ENCODE measurements around the gene ELAVL3.

DNA sequence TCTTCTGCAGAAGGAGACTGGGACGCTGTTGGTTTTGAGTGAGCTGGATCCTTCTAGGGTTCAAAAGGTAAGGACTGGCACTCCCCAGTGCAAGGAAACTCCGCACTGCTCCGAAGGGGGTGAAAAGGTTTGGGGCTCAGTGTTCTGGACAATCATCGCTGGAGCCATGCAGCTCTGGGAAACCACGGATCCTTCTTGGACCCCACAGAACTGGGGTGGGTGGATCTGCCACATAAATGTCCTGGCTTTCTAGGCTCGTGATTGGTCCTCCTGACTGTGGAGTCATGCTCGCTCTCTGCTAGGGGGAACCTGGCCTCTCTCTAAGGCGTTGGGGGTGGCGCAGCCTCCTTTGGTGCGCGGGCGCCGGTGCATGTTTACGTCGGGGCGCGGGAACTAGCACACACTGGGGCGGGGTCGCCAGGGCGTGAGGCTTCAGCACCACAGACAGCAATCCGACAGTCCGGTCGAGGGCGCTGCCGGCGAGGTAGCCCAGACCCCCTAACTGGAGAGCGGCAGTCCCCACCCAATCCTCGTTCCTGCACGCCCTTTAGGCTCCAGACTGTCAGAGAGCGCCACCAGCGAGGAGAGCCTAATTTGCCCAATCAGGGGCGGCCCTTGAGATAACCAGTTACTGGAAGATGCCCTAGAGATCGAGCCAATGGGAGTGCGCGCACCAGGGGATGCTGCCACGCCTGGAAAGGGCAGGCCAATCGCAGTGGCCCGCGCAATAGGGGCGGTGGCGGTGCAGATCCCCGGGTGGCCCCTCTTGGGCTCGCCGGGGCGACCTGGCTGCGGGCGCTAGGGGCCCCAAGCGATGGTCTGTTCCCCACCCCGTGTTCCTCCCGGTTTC lies 913 bp upstream of the ELAVL3 start:
- TF ChIP-seq, protein P1, sequence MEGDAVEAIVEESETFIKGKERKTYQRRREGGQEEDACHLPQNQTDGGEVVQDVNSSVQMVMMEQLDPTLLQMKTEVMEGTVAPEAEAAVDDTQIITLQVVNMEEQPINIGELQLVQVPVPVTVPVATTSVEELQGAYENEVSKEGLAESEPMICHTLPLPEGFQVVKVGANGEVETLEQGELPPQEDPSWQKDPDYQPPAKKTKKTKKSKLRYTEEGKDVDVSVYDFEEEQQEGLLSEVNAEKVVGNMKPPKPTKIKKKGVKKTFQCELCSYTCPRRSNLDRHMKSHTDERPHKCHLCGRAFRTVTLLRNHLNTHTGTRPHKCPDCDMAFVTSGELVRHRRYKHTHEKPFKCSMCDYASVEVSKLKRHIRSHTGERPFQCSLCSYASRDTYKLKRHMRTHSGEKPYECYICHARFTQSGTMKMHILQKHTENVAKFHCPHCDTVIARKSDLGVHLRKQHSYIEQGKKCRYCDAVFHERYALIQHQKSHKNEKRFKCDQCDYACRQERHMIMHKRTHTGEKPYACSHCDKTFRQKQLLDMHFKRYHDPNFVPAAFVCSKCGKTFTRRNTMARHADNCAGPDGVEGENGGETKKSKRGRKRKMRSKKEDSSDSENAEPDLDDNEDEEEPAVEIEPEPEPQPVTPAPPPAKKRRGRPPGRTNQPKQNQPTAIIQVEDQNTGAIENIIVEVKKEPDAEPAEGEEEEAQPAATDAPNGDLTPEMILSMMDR (IDR thresholded peaks at IDR 0.05), result no peak
- no peak for TF ChIP-seq POLR2A (IDR thresholded peaks at IDR 0.05)

Measured in lower leg skin (tissue), 3 donors.